GM23338 (cell line): ENCODE results near the gene SLC9C2. TPM values are rescaled to one million over a fixed set of nuclear protein-coding genes. Genes with fewer than 3 reads are reported as not detected.

Source experiments
- ATAC-seq: fragments of 200-7000 bp; cut with Tn5 transposase; 3 replicates; pipeline ENCODE4 v1.9.1; 2020
- DNase-seq: peaks from one replicate; pipeline ENCODE4 v3.0.0-alpha.2; 2015; ENCODE audit warnings: low spot score
- H2AFZ ChIP-seq: fragments of 200-600 bp; sonication (generic); 2 replicates; pipeline ENCODE4 v1.8.0; 2016; ENCODE audit warnings: antibody characterized with exemption, mild to moderate bottlenecking, moderate library complexity
- H3F3A ChIP-seq: fragments of 200-600 bp; sonication (generic); replicated peaks from 2 replicates; pipeline ENCODE4 v1.8.0; 2017; ENCODE audit warnings: antibody characterized with exemption, mixed run types, low read depth
- H3K27ac ChIP-seq: fragments of 200-600 bp; sonication (generic); 2 replicates; pipeline ENCODE4 v1.6.1; 2016; ENCODE audit warnings: low read depth
- H3K27me3 ChIP-seq: fragments of 200-600 bp; sonication (generic); 2 replicates; pipeline ENCODE4 v1.8.0; 2016; ENCODE audit warnings: mild to moderate bottlenecking, mixed run types, moderate library complexity; ENCODE audit not compliant: insufficient read depth
- H3K36me3 ChIP-seq: fragments of 200-600 bp; sonication (generic); 2 replicates; pipeline ENCODE4 v1.8.0; 2016; ENCODE audit warnings: mild to moderate bottlenecking; ENCODE audit not compliant: insufficient read depth
- H3K4me1 ChIP-seq: fragments of 200-600 bp; sonication (generic); 2 replicates; pipeline ENCODE4 v1.8.0; 2016; ENCODE audit warnings: mild to moderate bottlenecking, moderate library complexity; ENCODE audit not compliant: insufficient read depth
- H3K4me2 ChIP-seq: fragments of 200-600 bp; sonication (generic); 2 replicates; pipeline ENCODE4 v1.7.1; 2017; ENCODE audit warnings: mixed run types
- H3K4me3 ChIP-seq: fragments of 200-600 bp; sonication (generic); 2 replicates; pipeline ENCODE4 v1.6.1; 2016; ENCODE audit warnings: mixed run types
- H3K79me2 ChIP-seq: fragments of 200-600 bp; sonication (generic); replicated peaks from 2 replicates; pipeline ENCODE4 v1.8.0; 2017; ENCODE audit warnings: mild to moderate bottlenecking; ENCODE audit not compliant: insufficient read depth
- H3K9me2 ChIP-seq: fragments of 200-600 bp; sonication (generic); 2 replicates; pipeline ENCODE4 v1.8.0; 2017; ENCODE audit not compliant: insufficient read depth
- H4K20me1 ChIP-seq: fragments of 200-600 bp; sonication (generic); replicated peaks from 2 replicates; pipeline ENCODE4 v1.8.0; 2017; ENCODE audit warnings: mild to moderate bottlenecking; ENCODE audit not compliant: insufficient read depth
- H3K27ac Mint-ChIP-seq: 2 replicates; pipeline ENCODE4 v1.8.0; 2020; ENCODE audit warnings: inconsistent platforms, mild to moderate bottlenecking, moderate library complexity, mixed read lengths
- H3K27me3 Mint-ChIP-seq: 3 replicates; pipeline ENCODE4 v1.8.0; 2022; ENCODE audit warnings: low read depth, mild to moderate bottlenecking, moderate library complexity, mixed read lengths, inconsistent platforms; ENCODE audit not compliant: insufficient read depth, poor library complexity
- H3K36me3 Mint-ChIP-seq: 3 replicates; pipeline ENCODE4 v1.8.0; 2021; ENCODE audit warnings: low read depth, mild to moderate bottlenecking, inconsistent platforms, moderate library complexity, mixed read lengths
- H3K4me1 Mint-ChIP-seq: 3 replicates; pipeline ENCODE4 v1.8.0; 2020; ENCODE audit warnings: mild to moderate bottlenecking, inconsistent platforms, mixed read lengths
- H3K4me3 Mint-ChIP-seq: 3 replicates; pipeline ENCODE4 v1.8.0; 2021; ENCODE audit warnings: moderate library complexity, mild to moderate bottlenecking, inconsistent platforms, mixed read lengths
- H3K9me3 Mint-ChIP-seq: 3 replicates; pipeline ENCODE4 v1.8.0; 2020; ENCODE audit warnings: moderate library complexity, mild to moderate bottlenecking, inconsistent platforms, mixed read lengths
- CREB1 ChIP-seq: fragments of 250-450 bp; sonication (Bioruptor Pico); IDR thresholded peaks from 2 replicates; pipeline ENCODE4 v1.5.0; 2020; ENCODE audit warnings: low read depth, mild to moderate bottlenecking, moderate library complexity
- EZH2 ChIP-seq: fragments of 200-600 bp; sonication (generic); IDR thresholded peaks from one replicate; pipeline ENCODE4 v1.8.0; 2017; ENCODE audit warnings: antibody characterized with exemption, mild to moderate bottlenecking, low read depth; ENCODE audit not compliant: unreplicated experiment
- NANOG ChIP-seq: IDR thresholded peaks from 2 replicates; pipeline ENCODE4 v1.6.1; 2016; ENCODE audit warnings: antibody characterized with exemption, borderline replicate concordance
- POLR2AphosphoS5 ChIP-seq: IDR thresholded peaks from 2 replicates; pipeline ENCODE4 v1.6.1; 2016; ENCODE audit warnings: antibody characterized with exemption, low read depth
- STAT1 ChIP-seq: IDR thresholded peaks from one replicate; pipeline ENCODE4 v1.6.1; 2016; ENCODE audit warnings: antibody characterized with exemption; ENCODE audit not compliant: unreplicated experiment
- ZNF114 ChIP-seq: fragments of 250-450 bp; sonication (Bioruptor Pico); IDR thresholded peaks from 2 replicates; pipeline ENCODE4 v1.5.0; 2020; ENCODE audit warnings: mild to moderate bottlenecking, moderate library complexity
- polyA plus RNA-seq: library from polyadenylated mRNA; unstranded; fragments of >200 nt; fragmentation: Nextera tagmentation; extraction: Ambion mirVana; gene quantifications from 2 replicates; pipeline ENCODE4 v1.2.1, GENCODE V29; 2016
- total RNA-seq: library from RNA; depleted of rRNA; stranded (reverse); fragments of >200 nt; shearing (Covaris generic); gene quantifications from 2 replicates; pipeline ENCODE4 v1.2.3, GENCODE V29; 2014
- TF ChIP-seq, protein P1 (sequence below), 2 experiments: fragments of 200-600 bp in 1 of 2; sonication (generic) in 1 of 2; conservative IDR thresholded peaks; 2 replicates each; pipeline versions ENCODE4 v1.5.1 to v1.6.1; 2016 to 2017; ENCODE audit warnings: antibody characterized with exemption in 2 of 2, low read depth in 2 of 2, mild to moderate bottlenecking in 2 of 2, moderate library complexity in 1 of 2
- TF ChIP-seq, protein P2 (sequence below): IDR thresholded peaks from 2 replicates; pipeline ENCODE4 v1.6.1; 2016; ENCODE audit warnings: antibody characterized with exemption
- TF ChIP-seq, protein P3 (sequence below): IDR thresholded peaks from one replicate; pipeline ENCODE4 v1.6.1; 2018; ENCODE audit warnings: antibody characterized with exemption; ENCODE audit not compliant: unreplicated experiment

SLC9C2 gene
- total and polyA plus RNA-seq, 2 experiments from 2014 or later = not detected

- no peaks in the 10 kb centered on the region for H3F3A ChIP-seq
- peak overlapping the region; percentile 42 for H3K4me2 ChIP-seq
- H3K9me2 ChIP-seq = no peaks in the 10 kb centered on the region
- H4K20me1 ChIP-seq = no peaks in the 10 kb centered on the region
- no peak overlapping the region for H3K27ac Mint-ChIP-seq
- H3K4me3 Mint-ChIP-seq = no peak overlapping the region
- ATAC-seq (peak; percentile 60), DNase-seq (peak; percentile 17)
- H3K79me2 ChIP-seq = no peaks in the 10 kb centered on the region
- no peaks in the 10 kb centered on the region for H3K36me3 Mint-ChIP-seq
- H3K36me3 ChIP-seq = no peaks in the 10 kb centered on the region
- peak overlapping the region; percentile 43; the same call in 1 of the 2 replicates for H2AFZ ChIP-seq
- H3K27me3 Mint-ChIP-seq = peaks cover 2% of the 10 kb centered on the region
- TF ChIP-seq ZNF114 (CRISPR knock-in tag) (no peak), CREB1 (CRISPR knock-in tag) (no peak), EZH2 (no peak), STAT1 (no peak), NANOG (no peak), POLR2AphosphoS5 (no peak)
- TF ChIP-seq, protein P1, sequence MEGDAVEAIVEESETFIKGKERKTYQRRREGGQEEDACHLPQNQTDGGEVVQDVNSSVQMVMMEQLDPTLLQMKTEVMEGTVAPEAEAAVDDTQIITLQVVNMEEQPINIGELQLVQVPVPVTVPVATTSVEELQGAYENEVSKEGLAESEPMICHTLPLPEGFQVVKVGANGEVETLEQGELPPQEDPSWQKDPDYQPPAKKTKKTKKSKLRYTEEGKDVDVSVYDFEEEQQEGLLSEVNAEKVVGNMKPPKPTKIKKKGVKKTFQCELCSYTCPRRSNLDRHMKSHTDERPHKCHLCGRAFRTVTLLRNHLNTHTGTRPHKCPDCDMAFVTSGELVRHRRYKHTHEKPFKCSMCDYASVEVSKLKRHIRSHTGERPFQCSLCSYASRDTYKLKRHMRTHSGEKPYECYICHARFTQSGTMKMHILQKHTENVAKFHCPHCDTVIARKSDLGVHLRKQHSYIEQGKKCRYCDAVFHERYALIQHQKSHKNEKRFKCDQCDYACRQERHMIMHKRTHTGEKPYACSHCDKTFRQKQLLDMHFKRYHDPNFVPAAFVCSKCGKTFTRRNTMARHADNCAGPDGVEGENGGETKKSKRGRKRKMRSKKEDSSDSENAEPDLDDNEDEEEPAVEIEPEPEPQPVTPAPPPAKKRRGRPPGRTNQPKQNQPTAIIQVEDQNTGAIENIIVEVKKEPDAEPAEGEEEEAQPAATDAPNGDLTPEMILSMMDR (conservative IDR thresholded peaks at IDR 0.05; ENCODE audit: low read depth in 2 of 2) = no peak
- TF ChIP-seq, protein P2, sequence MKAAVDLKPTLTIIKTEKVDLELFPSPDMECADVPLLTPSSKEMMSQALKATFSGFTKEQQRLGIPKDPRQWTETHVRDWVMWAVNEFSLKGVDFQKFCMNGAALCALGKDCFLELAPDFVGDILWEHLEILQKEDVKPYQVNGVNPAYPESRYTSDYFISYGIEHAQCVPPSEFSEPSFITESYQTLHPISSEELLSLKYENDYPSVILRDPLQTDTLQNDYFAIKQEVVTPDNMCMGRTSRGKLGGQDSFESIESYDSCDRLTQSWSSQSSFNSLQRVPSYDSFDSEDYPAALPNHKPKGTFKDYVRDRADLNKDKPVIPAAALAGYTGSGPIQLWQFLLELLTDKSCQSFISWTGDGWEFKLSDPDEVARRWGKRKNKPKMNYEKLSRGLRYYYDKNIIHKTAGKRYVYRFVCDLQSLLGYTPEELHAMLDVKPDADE = no peak
- TF ChIP-seq, protein P3, sequence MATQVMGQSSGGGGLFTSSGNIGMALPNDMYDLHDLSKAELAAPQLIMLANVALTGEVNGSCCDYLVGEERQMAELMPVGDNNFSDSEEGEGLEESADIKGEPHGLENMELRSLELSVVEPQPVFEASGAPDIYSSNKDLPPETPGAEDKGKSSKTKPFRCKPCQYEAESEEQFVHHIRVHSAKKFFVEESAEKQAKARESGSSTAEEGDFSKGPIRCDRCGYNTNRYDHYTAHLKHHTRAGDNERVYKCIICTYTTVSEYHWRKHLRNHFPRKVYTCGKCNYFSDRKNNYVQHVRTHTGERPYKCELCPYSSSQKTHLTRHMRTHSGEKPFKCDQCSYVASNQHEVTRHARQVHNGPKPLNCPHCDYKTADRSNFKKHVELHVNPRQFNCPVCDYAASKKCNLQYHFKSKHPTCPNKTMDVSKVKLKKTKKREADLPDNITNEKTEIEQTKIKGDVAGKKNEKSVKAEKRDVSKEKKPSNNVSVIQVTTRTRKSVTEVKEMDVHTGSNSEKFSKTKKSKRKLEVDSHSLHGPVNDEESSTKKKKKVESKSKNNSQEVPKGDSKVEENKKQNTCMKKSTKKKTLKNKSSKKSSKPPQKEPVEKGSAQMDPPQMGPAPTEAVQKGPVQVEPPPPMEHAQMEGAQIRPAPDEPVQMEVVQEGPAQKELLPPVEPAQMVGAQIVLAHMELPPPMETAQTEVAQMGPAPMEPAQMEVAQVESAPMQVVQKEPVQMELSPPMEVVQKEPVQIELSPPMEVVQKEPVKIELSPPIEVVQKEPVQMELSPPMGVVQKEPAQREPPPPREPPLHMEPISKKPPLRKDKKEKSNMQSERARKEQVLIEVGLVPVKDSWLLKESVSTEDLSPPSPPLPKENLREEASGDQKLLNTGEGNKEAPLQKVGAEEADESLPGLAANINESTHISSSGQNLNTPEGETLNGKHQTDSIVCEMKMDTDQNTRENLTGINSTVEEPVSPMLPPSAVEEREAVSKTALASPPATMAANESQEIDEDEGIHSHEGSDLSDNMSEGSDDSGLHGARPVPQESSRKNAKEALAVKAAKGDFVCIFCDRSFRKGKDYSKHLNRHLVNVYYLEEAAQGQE = no peak
- no peaks in the 10 kb centered on the region for H3K9me3 Mint-ChIP-seq
- H3K4me1 Mint-ChIP-seq = peaks cover 31% of the 10 kb centered on the region
- H3K4me3 ChIP-seq = no peak overlapping the region
- H3K27me3 ChIP-seq = no peaks in the 10 kb centered on the region
- peaks cover 37% of the 10 kb centered on the region for H3K4me1 ChIP-seq
- no peak overlapping the region for H3K27ac ChIP-seq
Observed at GRCh38 chr1:173530795-173531693, 71.8 kb downstream of the SLC9C2 start.
